SK-N-SH (cell line): ENCODE measurements around the gene PDE4B. TPM values are rescaled to one million over a fixed set of nuclear protein-coding genes. Genes with fewer than 3 reads are reported as not detected.

Source experiments
- CTCF ChIA-PET: fragments of 300-600, 350-600 bp; formaldehyde crosslinking; extraction: SDS; loops from one replicate; lab custom pipeline; 2021; lab: Yijun Ruan, JAX
- POLR2A ChIA-PET: fragments of 350-600 bp; sonication (Branson Sonifier 250); formaldehyde crosslinking; extraction: SDS; loops from one replicate; lab custom pipeline; 2020; ENCODE audit warnings: antibody characterized with exemption, inconsistent platforms; lab: Yijun Ruan, JAX
- DNase-seq: peaks from one replicate; pipeline ENCODE4 v3.0.0; 2012
- H2AFZ ChIP-seq: fragments of 200-600 bp; sonication (generic); 2 replicates; pipeline ENCODE4 v1.8.1; 2016; ENCODE audit warnings: antibody characterized with exemption, mild to moderate bottlenecking, low read depth
- H3F3A ChIP-seq: fragments of 200-600 bp; sonication (generic); replicated peaks from 2 replicates; pipeline ENCODE3; 2016; ENCODE audit warnings: antibody characterized with exemption, mild to moderate bottlenecking; ENCODE audit not compliant: insufficient read depth
- H3K27ac ChIP-seq, 2 experiments: fragments of 200-500 bp in 1 of 2; fragments of 200-600 bp in 1 of 2; sonication (Bioruptor generic) in 1 of 2; sonication (generic), shearing (Covaris generic) in 1 of 2; 2 replicates each; pipeline versions ENCODE4 v1.5.1 to v1.6.1; 2014 to 2016; ENCODE audit warnings: low read depth in 2 of 2, inconsistent platforms in 1 of 2, low read length in 1 of 2, mild to moderate bottlenecking in 1 of 2, mixed read lengths in 1 of 2
- H3K27me3 ChIP-seq: fragments of 200-600 bp; sonication (generic), shearing (Covaris generic); 2 replicates; pipeline ENCODE4 v1.6.1; 2016; ENCODE audit warnings: mixed run types; ENCODE audit not compliant: insufficient read depth
- H3K36me3 ChIP-seq, 2 experiments: fragments of 200-500 bp in 1 of 2; fragments of 200-600 bp in 1 of 2; sonication (Bioruptor generic) in 1 of 2; sonication (generic) in 1 of 2; replicated peaks in 1 of 2; 2 replicates each; pipeline versions ENCODE3 to v1.5.1; 2014 to 2016; ENCODE audit warnings: low read length in 1 of 2, mild to moderate bottlenecking in 1 of 2; ENCODE audit not compliant: insufficient read depth in 2 of 2, control insufficient read depth in 1 of 2
- H3K4me1 ChIP-seq, 2 experiments: fragments of 200-500 bp in 1 of 2; fragments of 200-600 bp in 1 of 2; sonication (Bioruptor generic) in 1 of 2; sonication (generic), shearing (Covaris generic) in 1 of 2; 2 replicates each; pipeline versions ENCODE4 v1.5.1 to v1.6.1; 2014 to 2016; ENCODE audit warnings: low read depth in 1 of 2, low read length in 1 of 2, mixed run types in 1 of 2; ENCODE audit not compliant: insufficient read depth in 2 of 2, control insufficient read depth in 1 of 2
- H3K4me2 ChIP-seq: fragments of 200-600 bp; sonication (generic), shearing (Covaris generic); 2 replicates; pipeline ENCODE4 v1.6.1; 2017; ENCODE audit warnings: mixed run types
- H3K4me3 ChIP-seq, 2 experiments: fragments of 200-500 bp in 1 of 2; fragments of 200-600 bp in 1 of 2; sonication (Bioruptor generic) in 1 of 2; sonication (generic), shearing (Covaris generic) in 1 of 2; 2 replicates each; pipeline versions ENCODE4 v1.5.1 to v1.8.1; 2014 to 2016; ENCODE audit warnings: low read depth in 2 of 2, inconsistent platforms in 1 of 2, low read length in 1 of 2, mild to moderate bottlenecking in 1 of 2, mixed read lengths in 1 of 2, moderate library complexity in 1 of 2
- H3K79me2 ChIP-seq: fragments of 200-600 bp; sonication (generic); 2 replicates; pipeline ENCODE4 v1.8.1; 2017; ENCODE audit warnings: mild to moderate bottlenecking; ENCODE audit not compliant: insufficient read depth
- H3K9ac ChIP-seq: fragments of 200-600 bp; sonication (generic); 2 replicates; pipeline ENCODE4 v1.6.1; 2017; ENCODE audit warnings: mixed run types
- H3K9me2 ChIP-seq: fragments of 200-600 bp; sonication (generic); 2 replicates; pipeline ENCODE4 v1.6.1; 2017; ENCODE audit warnings: mixed run types
- H3K9me3 ChIP-seq: fragments of 200-600 bp; sonication (generic); 2 replicates; pipeline ENCODE4 v1.6.1; 2017; ENCODE audit warnings: mixed run types, mild to moderate bottlenecking, moderate library complexity
- H4K20me1 ChIP-seq: fragments of 200-600 bp; sonication (generic); 2 replicates; pipeline ENCODE4 v1.6.1; 2017; ENCODE audit warnings: mild to moderate bottlenecking, mixed run types; ENCODE audit not compliant: insufficient read depth
- CHD2 ChIP-seq: fragments of 150-350 bp; IDR thresholded peaks from 2 replicates; pipeline ENCODE4 v1.6.1; 2018; ENCODE audit warnings: low read length; ENCODE audit not compliant: partially characterized antibody
- ELF1 ChIP-seq: IDR thresholded peaks from 2 replicates; pipeline ENCODE4 v1.4.0; 2012
- EZH2phosphoT487 ChIP-seq: fragments of 200-600 bp; sonication (generic); IDR thresholded peaks from 2 replicates; pipeline ENCODE4 v1.6.1; 2017; ENCODE audit warnings: low read depth, mixed run types, mild to moderate bottlenecking, antibody characterized with exemption, moderate library complexity, borderline replicate concordance
- FOXM1 ChIP-seq: IDR thresholded peaks from 2 replicates; pipeline ENCODE4 v1.4.0; 2012; ENCODE audit warnings: low read depth, mild to moderate bottlenecking
- GATA2 ChIP-seq: sonication (generic); formaldehyde crosslinking; IDR thresholded peaks from 2 replicates; pipeline ENCODE4 v1.5.0; 2020; ENCODE audit warnings: mild to moderate bottlenecking, missing genetic modification reagents
- JUND ChIP-seq: IDR thresholded peaks from 2 replicates; pipeline ENCODE4 v1.4.0; 2012
- POLR2AphosphoS5 ChIP-seq: IDR thresholded peaks from 2 replicates; pipeline ENCODE4 v1.6.1; 2012; ENCODE audit warnings: low read depth, low read length
- RFX5 ChIP-seq: IDR thresholded peaks from 2 replicates; pipeline ENCODE4 v1.6.1; 2012; ENCODE audit warnings: mild to moderate bottlenecking, improper control_type of control experiment, low read length
- SIN3A ChIP-seq: IDR thresholded peaks from 2 replicates; pipeline ENCODE4 v1.6.1; 2012; ENCODE audit warnings: low read depth, mild to moderate bottlenecking, low read length, moderate library complexity, borderline replicate concordance
- SMC3 ChIP-seq: IDR thresholded peaks from 2 replicates; pipeline ENCODE4 v1.6.1; 2012; ENCODE audit warnings: low read depth, low read length, improper control_type of control experiment
- YY1 ChIP-seq: IDR thresholded peaks from 2 replicates; pipeline ENCODE4 v1.4.0; 2012; ENCODE audit warnings: low read depth, mild to moderate bottlenecking
- WGBS: methylation state at CpG from one replicate; pipeline ENCODE4 v1.1.6; 2017; ENCODE audit warnings: low lambda C conversion rate; 5-methylcytosine and 5-hydroxymethylcytosine counted together
- polyA plus RNA-seq, 3 experiments: library from polyadenylated mRNA; depleted of rRNA; stranded (reverse); fragments of >200 nt; gene quantifications; 2 replicates each; pipeline ENCODE4 v1.2.3, GENCODE V29; 2012
- TF ChIP-seq, protein P1 (sequence below): IDR thresholded peaks from 2 replicates; pipeline ENCODE4; 2012
- TF ChIP-seq, protein P2 (sequence below): IDR thresholded peaks from 2 replicates; pipeline ENCODE4 v1.4.0; 2012; ENCODE audit warnings: low read depth, borderline replicate concordance
- TF ChIP-seq, protein P3 (sequence below): fragments of 150-350 bp; IDR thresholded peaks from 2 replicates; pipeline ENCODE4 v1.6.1; 2016; ENCODE audit warnings: mild to moderate bottlenecking, low read depth, low read length
- TF ChIP-seq, protein P4 (sequence below): fragments of 150-350 bp; IDR thresholded peaks from 2 replicates; pipeline ENCODE4 v1.6.1; 2017; ENCODE audit warnings: antibody characterized with exemption, low read length, low read depth, borderline replicate concordance
- TF ChIP-seq, protein P5 (sequence below): IDR thresholded peaks from 2 replicates; pipeline ENCODE4 v1.6.1; 2012; ENCODE audit warnings: mild to moderate bottlenecking, low read depth, low read length, moderate library complexity

PDE4B gene
- polyA plus RNA-seq, 1 of the 3 experiments (the other 2 are of a cell fraction) = 1.9 TPM

DNA sequence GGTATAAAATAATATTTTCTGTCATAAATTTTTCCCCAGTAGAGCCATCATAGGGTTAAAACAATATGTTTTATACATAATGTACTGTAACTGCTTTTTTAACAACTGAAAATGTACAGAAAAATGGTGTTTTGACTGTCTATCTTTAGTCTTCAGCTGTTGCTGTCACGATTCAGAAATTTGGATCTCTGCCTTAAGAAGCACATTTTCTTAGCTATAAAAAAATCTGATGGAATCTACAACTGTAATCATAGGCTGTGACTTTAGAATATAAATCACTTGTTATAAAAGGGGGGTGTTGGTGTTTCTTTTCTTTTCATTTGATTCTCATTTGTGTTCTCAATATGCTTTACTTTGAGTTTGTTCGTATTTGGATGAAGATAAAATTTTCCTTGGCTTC is 187.5 kb downstream of the PDE4B start:
- Histone ChIP-seq H2AFZ (no peak overlapping the region), H3K4me1 (no peaks in the 10 kb centered on the region), H3K4me3 (no peak overlapping the region), H3K27ac (no peak overlapping the region), H3K4me2 (no peak overlapping the region), H3K9me2 (no peaks in the 10 kb centered on the region), H3F3A (no peaks in the 10 kb centered on the region), H3K9me3 (no peaks in the 10 kb centered on the region), H4K20me1 (no peaks in the 10 kb centered on the region), H3K27me3 (no peaks in the 10 kb centered on the region), H3K36me3 (peaks cover 0 to under 1% of the 10 kb centered on the region in 2 experiments), H3K79me2 (no peaks in the 10 kb centered on the region), H3K9ac (no peak overlapping the region)
- DNase-seq = no peak
- CTCF ChIA-PET = interaction anchor here (0.8 to 1.9 kb wide), 3 partner anchors 10 to 263 kb away, joined by 3 to 4 read pairs (median 3); no protein-coding TSS in a partner anchor
- TF ChIP-seq, protein P1, sequence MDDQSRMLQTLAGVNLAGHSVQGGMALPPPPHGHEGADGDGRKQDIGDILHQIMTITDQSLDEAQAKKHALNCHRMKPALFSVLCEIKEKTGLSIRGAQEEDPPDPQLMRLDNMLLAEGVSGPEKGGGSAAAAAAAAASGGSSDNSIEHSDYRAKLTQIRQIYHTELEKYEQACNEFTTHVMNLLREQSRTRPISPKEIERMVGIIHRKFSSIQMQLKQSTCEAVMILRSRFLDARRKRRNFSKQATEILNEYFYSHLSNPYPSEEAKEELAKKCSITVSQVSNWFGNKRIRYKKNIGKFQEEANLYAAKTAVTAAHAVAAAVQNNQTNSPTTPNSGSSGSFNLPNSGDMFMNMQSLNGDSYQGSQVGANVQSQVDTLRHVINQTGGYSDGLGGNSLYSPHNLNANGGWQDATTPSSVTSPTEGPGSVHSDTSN = no peak
- no peak for TF ChIP-seq SMC3
- TF ChIP-seq, protein P2, sequence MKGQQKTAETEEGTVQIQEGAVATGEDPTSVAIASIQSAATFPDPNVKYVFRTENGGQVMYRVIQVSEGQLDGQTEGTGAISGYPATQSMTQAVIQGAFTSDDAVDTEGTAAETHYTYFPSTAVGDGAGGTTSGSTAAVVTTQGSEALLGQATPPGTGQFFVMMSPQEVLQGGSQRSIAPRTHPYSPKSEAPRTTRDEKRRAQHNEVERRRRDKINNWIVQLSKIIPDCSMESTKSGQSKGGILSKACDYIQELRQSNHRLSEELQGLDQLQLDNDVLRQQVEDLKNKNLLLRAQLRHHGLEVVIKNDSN = no peak
- TF ChIP-seq YY1 = no peak
- no peak for TF ChIP-seq JUND
- TF ChIP-seq ELF1 = no peak
- 83% methylated on average over 2 of the region's 2 CpGs for WGBS
- POLR2A ChIA-PET = no interaction called here

DNA sequence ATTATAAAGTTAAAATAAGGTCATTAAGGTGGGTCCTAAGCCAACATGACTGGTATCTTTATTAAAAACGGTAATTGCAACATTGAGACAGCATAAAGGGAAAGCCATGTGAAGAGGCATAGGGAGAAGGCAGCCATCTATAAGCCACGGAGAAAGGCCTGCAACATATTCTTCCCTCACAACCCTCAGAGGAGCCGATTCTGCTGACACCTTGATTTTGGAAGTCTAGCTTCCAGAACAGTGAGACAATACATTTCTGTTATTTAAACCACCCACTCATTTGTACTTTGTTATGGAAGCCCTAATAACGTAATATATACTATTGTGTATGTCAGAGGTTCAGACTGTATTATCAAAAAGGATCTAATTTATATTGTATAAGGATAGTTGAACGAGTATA is 190.8 kb downstream of the PDE4B start:
- H3K9ac ChIP-seq = no peak overlapping the region
- no peaks in the 10 kb centered on the region for H3F3A ChIP-seq
- H3K27me3 ChIP-seq = no peaks in the 10 kb centered on the region
- H2AFZ ChIP-seq = no peak overlapping the region
- WGBS = 86% methylated on average over 5 of the region's 5 CpGs
- CTCF ChIA-PET = interaction anchor here (0.8 to 5.5 kb wide), 2 partner anchors 10 to 259 kb away, joined by 3 to 44 read pairs; no protein-coding TSS in a partner anchor
- H3K9me2 ChIP-seq = no peaks in the 10 kb centered on the region
- no peaks in the 10 kb centered on the region for H3K36me3 ChIP-seq
- no peaks in the 10 kb centered on the region for H4K20me1 ChIP-seq
- H3K4me3 ChIP-seq = no peak overlapping the region
- DNase-seq = no peak
- TF ChIP-seq CHD2 = no peak
- no peak for TF ChIP-seq POLR2AphosphoS5
- no peak for TF ChIP-seq FOXM1
- no peak for TF ChIP-seq EZH2phosphoT487
- TF ChIP-seq, protein P3, sequence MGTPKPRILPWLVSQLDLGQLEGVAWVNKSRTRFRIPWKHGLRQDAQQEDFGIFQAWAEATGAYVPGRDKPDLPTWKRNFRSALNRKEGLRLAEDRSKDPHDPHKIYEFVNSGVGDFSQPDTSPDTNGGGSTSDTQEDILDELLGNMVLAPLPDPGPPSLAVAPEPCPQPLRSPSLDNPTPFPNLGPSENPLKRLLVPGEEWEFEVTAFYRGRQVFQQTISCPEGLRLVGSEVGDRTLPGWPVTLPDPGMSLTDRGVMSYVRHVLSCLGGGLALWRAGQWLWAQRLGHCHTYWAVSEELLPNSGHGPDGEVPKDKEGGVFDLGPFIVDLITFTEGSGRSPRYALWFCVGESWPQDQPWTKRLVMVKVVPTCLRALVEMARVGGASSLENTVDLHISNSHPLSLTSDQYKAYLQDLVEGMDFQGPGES = no peak
- TF ChIP-seq, protein P2 = no peak
- no peak for TF ChIP-seq SIN3A
- TF ChIP-seq, protein P1 = no peak
- TF ChIP-seq, protein P4, sequence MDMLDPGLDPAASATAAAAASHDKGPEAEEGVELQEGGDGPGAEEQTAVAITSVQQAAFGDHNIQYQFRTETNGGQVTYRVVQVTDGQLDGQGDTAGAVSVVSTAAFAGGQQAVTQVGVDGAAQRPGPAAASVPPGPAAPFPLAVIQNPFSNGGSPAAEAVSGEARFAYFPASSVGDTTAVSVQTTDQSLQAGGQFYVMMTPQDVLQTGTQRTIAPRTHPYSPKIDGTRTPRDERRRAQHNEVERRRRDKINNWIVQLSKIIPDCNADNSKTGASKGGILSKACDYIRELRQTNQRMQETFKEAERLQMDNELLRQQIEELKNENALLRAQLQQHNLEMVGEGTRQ = no peak
- TF ChIP-seq GATA2 (CRISPR knock-in tag) = no peak
- no peak for TF ChIP-seq YY1
- TF ChIP-seq, protein P5, sequence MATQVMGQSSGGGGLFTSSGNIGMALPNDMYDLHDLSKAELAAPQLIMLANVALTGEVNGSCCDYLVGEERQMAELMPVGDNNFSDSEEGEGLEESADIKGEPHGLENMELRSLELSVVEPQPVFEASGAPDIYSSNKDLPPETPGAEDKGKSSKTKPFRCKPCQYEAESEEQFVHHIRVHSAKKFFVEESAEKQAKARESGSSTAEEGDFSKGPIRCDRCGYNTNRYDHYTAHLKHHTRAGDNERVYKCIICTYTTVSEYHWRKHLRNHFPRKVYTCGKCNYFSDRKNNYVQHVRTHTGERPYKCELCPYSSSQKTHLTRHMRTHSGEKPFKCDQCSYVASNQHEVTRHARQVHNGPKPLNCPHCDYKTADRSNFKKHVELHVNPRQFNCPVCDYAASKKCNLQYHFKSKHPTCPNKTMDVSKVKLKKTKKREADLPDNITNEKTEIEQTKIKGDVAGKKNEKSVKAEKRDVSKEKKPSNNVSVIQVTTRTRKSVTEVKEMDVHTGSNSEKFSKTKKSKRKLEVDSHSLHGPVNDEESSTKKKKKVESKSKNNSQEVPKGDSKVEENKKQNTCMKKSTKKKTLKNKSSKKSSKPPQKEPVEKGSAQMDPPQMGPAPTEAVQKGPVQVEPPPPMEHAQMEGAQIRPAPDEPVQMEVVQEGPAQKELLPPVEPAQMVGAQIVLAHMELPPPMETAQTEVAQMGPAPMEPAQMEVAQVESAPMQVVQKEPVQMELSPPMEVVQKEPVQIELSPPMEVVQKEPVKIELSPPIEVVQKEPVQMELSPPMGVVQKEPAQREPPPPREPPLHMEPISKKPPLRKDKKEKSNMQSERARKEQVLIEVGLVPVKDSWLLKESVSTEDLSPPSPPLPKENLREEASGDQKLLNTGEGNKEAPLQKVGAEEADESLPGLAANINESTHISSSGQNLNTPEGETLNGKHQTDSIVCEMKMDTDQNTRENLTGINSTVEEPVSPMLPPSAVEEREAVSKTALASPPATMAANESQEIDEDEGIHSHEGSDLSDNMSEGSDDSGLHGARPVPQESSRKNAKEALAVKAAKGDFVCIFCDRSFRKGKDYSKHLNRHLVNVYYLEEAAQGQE = no peak
- no peak for TF ChIP-seq RFX5
- TF ChIP-seq ELF1 = no peak
- no peak for TF ChIP-seq SMC3
- POLR2A ChIA-PET = no interaction called here
- no peak overlapping the region for H3K27ac ChIP-seq
- H3K9me3 ChIP-seq = no peaks in the 10 kb centered on the region
- no peaks in the 10 kb centered on the region for H3K4me1 ChIP-seq
- H3K4me2 ChIP-seq = no peak overlapping the region
- no peaks in the 10 kb centered on the region for H3K79me2 ChIP-seq
